ENCODE data around the gene HOXB4.
A peak's percentile ranks its signal among the peaks of the same experiment; 100 is the strongest.

HOXB4 gene

DNA sequence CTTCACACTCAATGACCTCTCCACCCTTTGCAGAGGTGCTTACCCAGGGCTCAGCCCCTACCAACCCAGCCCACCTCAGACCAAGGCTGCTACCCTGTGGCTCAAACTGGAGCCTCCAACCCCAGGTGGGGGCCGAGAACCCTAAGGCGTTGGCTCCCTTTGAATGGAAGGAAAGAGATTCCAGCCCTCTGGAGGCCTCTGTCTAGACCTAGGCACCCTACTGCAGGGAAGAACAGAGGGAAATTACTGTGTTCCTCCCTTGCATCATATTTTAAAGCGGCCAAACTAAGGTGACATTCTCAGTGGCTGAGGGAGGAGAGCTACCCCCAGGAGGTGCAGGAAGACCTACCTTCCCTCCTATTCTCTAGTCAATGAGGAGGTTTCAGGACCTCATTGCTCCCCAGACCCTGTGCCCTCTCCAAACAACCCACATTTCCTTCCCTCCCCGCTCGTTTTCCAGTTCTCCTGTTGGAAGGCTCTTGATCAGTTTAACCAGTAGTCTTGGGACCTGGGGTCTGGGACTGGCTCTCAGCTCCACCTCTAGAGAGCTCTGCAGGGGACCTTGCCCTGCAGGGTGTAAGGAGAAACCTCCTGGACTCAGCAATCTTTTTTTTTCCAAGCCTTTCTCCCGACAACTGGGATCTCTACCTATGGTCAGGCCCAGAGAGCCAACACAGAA, 42.5 kb upstream of the HOXB4 start:
- no peak overlapping the region for H3K4me3 ChIP-seq (ENCODE audit: low read depth, low read length)
- TF ChIP-seq, protein P1, sequence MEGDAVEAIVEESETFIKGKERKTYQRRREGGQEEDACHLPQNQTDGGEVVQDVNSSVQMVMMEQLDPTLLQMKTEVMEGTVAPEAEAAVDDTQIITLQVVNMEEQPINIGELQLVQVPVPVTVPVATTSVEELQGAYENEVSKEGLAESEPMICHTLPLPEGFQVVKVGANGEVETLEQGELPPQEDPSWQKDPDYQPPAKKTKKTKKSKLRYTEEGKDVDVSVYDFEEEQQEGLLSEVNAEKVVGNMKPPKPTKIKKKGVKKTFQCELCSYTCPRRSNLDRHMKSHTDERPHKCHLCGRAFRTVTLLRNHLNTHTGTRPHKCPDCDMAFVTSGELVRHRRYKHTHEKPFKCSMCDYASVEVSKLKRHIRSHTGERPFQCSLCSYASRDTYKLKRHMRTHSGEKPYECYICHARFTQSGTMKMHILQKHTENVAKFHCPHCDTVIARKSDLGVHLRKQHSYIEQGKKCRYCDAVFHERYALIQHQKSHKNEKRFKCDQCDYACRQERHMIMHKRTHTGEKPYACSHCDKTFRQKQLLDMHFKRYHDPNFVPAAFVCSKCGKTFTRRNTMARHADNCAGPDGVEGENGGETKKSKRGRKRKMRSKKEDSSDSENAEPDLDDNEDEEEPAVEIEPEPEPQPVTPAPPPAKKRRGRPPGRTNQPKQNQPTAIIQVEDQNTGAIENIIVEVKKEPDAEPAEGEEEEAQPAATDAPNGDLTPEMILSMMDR (IDR thresholded peaks at IDR 0.05; ENCODE audit: low read depth, low read length) = no peak
- DNase-seq (ENCODE audit: low read depth) = no peak

DNA sequence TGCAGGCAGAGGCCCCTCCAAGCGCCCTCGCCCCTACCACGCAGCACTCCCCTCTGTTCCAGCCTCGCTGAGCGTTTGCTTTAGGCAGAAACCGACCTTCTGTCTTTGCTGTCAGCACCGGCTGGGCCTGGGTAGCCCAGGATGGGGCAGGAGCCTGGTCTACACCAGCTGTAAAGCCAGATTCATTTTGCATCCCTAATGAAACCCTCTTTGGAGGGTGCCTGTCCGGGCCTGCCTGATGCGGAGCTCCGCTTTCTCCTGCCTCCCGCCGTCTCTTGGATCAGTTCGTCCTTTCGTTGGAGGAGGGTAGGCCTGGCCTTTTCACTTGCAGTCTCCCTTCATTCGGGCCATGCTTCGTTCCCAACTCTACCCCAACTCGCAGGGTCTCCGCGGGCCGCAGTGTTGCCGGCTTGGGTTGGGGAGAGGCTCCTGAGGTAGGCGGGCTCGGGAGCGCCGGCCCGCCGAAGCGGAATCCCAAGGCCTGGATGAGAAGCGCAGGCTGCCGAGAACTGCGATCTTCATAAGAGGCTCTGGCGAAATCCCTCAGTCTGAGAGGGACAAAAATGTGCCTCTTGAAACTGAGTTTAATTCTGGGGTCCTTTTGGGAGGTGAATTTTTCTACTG, 41.8 kb upstream of the HOXB4 start:
- no peak for DNase-seq (ENCODE audit: low read depth)
- no peak overlapping the region for H3K4me3 ChIP-seq (ENCODE audit: low read depth, low read length)

DNA sequence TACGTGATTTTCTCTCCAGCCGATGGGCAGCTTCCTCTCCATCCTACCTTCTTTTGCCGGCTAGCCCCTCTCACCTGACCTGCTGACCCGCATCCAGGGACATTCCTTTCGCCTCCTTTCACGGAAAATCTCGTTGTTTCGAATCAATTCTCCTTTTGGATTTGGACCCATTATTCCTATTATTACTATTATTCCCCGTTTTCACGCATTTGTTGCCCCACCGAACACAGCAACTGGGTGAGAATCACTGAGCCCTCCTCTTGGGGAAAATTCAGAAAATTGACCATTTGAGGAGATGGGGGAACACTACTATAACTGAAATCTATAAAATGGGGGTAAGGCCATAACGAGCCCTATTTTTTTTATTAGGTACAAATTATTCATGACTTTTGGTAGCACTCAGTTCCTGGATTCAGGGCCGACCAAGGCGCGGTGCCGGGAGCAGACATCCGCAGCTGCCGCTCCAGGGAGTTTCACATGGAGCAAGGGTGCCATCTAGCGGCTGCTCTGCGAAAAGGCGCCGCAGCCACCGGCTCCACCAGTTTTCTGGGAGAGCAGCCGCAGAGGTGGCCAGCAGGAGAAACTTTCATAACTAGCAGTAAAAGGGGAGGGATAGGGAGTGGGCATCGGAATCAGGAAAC, 40.2 kb upstream of the HOXB4 start:
- TF ChIP-seq POLR2A (IDR thresholded peaks at IDR 0.05; ENCODE audit: extremely low read depth, insufficient read length) (no peak), MYC (IDR thresholded peaks at IDR 0.05; ENCODE audit: low read depth, low read length) (peak; percentile 42; the same call in 1 of the 2 replicates)
- TF ChIP-seq, protein P1 (IDR thresholded peaks at IDR 0.05; ENCODE audit: low read depth, low read length) = peak; percentile 84
- TF ChIP-seq, protein P2, sequence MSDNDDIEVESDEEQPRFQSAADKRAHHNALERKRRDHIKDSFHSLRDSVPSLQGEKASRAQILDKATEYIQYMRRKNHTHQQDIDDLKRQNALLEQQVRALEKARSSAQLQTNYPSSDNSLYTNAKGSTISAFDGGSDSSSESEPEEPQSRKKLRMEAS (IDR thresholded peaks at IDR 0.05; ENCODE audit: low read depth, low read length) = peak; percentile 43; the same call in 1 of the 2 replicates
- peak; percentile 78 for DNase-seq (ENCODE audit: low read depth)
- no peak overlapping the region for H3K4me3 ChIP-seq (ENCODE audit: low read depth, low read length)

More for the DNA sequence above, 41.8 kb upstream of the HOXB4 start:
- no peak for TF ChIP-seq POLR2A (IDR thresholded peaks at IDR 0.05; ENCODE audit: extremely low read depth, insufficient read length)
- no peak for TF ChIP-seq MYC (IDR thresholded peaks at IDR 0.05; ENCODE audit: low read depth, low read length)
- TF ChIP-seq, protein P2 (IDR thresholded peaks at IDR 0.05; ENCODE audit: low read depth, low read length) = no peak
- TF ChIP-seq, protein P1 (IDR thresholded peaks at IDR 0.05; ENCODE audit: low read depth, low read length) = no peak

DNA sequence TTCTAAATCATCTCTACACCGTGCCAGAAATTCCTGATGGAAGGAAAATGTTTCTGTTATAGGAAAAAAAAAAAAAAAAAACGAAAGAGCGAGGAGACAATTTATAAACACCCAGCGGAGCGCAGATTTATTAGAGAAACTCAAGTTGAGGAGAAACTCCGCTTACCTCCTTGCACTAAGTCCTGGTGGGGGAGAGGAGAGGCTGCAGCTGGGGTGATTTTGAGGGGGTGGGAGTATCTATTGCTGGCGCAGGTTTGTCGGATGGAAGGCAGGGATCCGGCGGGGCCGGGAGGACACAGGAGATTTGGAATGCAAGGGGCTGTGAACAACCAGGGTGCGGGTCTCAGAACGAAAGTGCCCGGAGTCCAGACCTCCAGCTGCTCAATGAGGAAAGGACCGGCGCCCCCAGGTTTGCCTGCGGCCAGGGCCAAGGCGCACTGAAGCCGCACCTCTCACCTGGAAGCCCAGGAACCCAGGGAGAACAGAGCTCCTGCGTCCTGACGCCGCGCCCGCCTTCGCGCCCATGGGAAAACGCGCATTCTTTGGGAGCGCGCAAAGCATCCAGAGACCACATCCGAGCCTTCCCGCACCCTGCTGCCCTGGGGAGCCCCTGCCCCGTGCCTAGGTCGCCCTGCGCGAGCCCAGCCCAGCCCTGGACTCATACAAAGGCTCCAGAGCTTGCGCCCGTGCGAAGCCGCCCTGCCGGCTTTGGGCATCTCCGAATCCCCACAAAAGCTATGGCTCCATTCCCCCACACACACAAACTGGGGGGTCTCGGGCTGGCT, 39.5 kb upstream of the HOXB4 start:
- no peak overlapping the region for H3K4me3 ChIP-seq (ENCODE audit: low read depth, low read length)
- TF ChIP-seq MYC (IDR thresholded peaks at IDR 0.05; ENCODE audit: low read depth, low read length) (no peak), POLR2A (IDR thresholded peaks at IDR 0.05; ENCODE audit: extremely low read depth, insufficient read length) (no peak)
- TF ChIP-seq, protein P1 (IDR thresholded peaks at IDR 0.05; ENCODE audit: low read depth, low read length) = no peak
- TF ChIP-seq, protein P2 (IDR thresholded peaks at IDR 0.05; ENCODE audit: low read depth, low read length) = no peak
- no peak for DNase-seq (ENCODE audit: low read depth)

DNA sequence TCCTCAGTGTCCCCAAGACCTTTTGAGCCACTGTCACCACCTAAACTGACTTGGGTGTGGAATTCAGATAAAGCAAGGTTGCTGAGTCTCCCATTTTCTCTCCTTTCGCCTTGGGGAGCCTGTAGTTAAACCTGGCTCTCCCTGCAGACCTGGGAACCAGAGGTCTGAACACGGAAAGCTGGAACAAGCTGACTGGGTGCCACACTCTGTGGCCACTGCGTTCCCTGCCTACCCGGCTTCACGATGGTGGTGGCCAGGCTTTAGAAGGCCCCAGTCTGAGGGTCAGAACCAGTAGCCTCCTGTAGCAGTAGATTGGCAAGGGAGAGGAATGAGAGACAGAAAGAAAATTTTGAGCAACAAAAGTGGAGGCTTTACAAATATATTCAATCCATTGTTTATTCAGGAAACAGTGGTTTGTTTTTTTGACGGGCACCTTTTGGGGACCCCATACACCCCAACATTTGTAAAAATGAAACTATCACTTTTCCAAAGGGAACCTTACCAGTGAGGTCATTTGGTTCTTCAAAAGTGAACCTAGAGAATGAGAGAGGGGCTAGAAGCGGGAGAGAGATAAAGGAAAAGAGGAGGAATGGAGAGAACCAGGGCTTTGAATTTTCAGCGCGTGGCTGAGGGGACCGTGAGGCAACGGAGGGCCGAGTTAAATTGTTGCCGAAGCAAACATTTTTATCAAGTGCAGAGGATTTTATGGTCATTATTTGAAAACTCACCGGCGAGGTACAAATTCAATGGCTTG, 38.7 kb upstream of the HOXB4 start:
- TF ChIP-seq, protein P2 (IDR thresholded peaks at IDR 0.05; ENCODE audit: low read depth, low read length) = no peak
- TF ChIP-seq, protein P1 (IDR thresholded peaks at IDR 0.05; ENCODE audit: low read depth, low read length) = no peak
- TF ChIP-seq POLR2A (IDR thresholded peaks at IDR 0.05; ENCODE audit: extremely low read depth, insufficient read length) (no peak), MYC (IDR thresholded peaks at IDR 0.05; ENCODE audit: low read depth, low read length) (no peak)
- no peak for DNase-seq (ENCODE audit: low read depth)
- no peak overlapping the region for H3K4me3 ChIP-seq (ENCODE audit: low read depth, low read length)
